ENCODE measurements around the gene KCTD17. TPM values are rescaled to one million over a fixed set of nuclear protein-coding genes. Genes with fewer than 3 reads are reported as not detected.
A peak's percentile ranks its signal among the peaks of the same experiment; 100 is the strongest.
"Not testable (repeated sequence)": the region's sequence is repeated elsewhere in the genome, so short reads cannot be mapped to it uniquely, and the experiment has no call there.

The KCTD17 gene
- total RNA-seq, 1 donor from 2014 or later = 51.9 TPM

DNA sequence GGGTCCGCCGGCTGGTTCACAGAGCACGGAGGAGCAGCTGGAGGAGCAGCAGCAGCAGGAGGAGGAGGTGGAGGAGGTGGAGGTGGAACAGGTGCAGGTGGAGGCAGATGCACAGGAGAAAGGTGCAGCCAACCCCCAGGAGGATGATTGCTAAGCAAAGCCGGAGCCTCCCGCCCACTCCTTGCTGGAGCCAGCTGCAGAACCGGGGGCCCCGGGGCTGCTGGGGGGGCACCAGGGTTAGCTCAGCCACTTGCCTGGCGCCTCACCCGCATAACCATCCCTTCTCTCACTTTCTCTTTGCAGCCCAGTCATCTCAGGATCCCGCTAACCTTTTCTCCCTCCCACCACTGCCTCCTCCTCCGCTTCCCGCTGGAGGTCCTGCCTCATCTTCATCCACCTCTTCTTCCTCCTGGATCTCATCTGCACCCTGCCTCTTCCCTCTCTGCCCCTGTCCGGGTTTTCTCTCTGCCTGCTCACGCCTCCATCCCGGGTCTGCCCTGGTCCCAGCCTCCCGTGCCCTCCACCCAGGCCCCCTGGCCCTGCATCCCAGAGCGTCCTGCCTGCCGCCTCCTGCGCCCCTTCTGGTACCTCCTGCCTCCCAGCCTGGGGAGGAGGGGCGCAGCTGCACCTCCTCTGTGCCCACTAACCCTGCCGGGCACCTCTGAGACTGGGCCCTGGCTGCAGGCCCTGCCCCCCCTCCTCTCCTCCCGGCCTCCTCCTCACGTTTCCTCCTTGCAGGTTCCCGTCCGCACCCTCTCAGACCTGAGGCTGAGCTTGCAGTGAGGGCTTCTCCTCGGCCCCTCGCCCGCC is 9.5 kb downstream of the KCTD17 start:
- DNase-seq (ENCODE audit: low spot score) = no peak

DNA sequence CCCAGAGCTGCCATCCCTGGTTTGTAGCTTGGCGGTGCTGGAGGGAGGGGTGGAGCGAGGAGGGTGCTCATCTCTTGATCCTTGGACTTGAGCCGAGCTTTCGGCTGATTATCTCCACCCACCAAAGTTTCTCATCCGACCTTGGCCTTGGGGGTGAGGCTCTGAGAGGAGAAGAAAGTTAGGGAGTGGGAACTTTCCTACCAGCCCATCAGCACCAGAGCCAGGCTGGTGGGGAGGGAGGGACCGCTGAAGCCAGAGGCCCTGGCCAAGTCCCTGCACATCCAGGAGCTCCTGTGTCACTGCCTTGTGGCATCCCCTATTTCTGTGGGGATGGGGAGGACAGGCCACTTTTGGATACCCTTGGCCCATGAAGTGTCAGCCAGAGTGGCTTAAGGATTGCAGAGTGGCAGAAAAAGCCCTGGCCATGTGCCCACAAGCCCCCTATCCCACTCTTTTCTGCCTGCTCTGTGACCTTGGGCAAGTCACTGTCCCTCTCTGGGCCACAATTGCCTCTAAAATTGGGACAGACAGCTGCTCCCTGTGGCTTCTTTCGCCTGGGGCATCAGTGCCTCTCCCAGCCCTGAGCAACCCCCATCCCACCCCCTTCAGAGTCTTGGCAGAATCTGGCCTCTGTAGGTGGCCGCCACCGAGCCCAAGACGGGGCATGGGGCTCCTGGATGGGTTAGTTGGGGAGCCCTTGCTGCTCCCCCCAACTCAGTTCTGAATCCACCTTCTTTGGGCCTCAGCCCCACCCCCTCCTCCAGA is 10.3 kb downstream of the KCTD17 start:
- DNase-seq (ENCODE audit: low spot score) = no peak

DNA sequence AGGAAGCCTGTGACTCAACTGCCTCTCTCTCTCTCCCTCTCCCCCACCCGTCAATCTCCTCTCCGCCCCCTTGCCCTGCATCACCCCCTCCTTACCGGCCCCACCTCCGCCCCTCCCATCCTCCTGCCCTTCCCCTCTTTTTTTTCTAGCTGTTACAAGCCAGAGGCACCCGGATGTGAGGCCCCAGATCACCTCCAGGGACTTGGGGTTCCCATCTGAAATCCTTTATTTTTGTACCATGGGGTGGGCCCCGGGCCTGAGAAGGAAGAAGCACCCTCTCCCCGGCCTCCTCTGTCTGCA is 10.8 kb downstream of the KCTD17 start:
- DNase-seq (ENCODE audit: low spot score) = no peak

DNA sequence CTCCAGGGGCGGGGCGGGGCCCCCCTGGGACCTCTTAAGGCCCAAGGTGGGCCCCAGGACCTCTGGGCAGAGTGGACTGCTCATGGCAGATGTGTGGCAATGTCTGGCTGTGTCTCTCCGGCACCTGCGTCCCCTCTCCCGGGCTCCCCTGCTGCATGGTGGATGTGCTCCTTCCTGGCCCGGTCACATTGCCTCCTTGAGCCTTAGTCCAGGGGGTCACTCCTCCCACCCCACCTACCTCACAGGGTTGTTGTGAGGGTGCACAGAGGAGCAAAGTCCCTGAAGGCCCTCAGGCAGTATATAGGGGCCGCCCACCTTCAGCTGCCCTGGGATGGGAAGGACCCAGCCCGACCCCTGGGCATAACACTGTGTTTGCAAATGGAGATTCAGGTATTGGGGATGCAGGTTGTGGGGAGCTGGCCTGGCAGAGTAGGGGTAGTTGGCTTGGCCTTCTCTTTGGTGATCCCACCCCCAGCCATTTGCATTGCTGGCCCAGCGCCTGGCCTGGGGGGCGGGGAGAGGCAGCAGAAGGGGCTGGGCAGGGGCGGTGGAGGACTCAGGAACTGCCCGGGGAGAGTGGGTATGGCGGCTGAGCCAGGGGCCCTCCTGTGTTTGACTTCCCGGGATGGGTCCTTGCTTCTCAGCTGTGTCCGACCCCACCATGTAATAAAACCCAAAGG is 11.3 kb downstream of the KCTD17 start:
- no peak for DNase-seq (ENCODE audit: low spot score)

DNA sequence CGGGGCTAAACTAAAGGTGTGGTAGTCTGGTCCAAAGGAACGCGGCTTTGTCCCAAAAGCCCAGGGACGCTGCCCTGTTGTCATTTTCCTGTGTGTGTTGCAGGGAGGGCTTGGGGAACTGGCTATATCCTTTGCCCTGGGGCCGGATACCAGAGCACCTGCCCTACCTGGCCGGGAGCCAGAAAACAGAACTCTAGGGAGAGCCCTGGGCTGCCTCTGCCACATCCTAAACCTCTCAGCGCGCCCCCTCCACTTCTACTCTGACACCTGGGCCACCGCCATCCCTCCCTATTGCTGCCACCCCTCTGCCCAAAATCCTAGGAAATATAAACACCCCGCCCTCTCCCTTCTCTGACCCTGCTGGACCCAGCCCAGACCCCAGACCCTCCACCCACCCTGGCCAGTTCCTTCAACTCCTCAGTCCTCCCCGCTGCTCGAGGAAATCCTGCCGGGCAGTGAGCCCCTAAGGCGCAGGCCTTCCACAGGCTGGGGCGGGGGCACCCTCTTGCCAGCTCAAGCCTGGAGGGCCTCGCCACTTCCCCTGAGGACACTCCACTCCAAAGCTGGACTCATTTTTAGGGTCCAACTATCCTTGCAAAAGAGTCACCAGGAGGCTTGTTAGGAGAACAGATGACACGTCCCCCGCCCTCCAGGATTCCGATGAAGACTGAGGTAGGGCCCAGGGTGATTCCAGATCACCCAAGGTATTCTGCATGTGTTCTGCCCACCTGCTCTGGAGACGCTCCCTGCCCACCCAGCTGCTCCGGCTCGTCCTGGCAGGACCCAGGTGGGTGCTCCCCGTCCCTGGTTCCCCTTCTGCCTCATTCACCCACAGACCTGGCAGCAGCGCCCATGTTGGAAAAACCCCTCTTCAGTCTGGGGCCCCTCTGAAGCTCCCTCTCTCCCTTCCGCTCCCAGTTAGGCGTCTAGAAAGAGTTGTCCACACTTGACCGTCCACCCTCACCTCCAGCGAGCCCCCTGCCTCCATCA is 12.2 kb downstream of the KCTD17 start:
- DNase-seq (ENCODE audit: low spot score) = no peak

DNA sequence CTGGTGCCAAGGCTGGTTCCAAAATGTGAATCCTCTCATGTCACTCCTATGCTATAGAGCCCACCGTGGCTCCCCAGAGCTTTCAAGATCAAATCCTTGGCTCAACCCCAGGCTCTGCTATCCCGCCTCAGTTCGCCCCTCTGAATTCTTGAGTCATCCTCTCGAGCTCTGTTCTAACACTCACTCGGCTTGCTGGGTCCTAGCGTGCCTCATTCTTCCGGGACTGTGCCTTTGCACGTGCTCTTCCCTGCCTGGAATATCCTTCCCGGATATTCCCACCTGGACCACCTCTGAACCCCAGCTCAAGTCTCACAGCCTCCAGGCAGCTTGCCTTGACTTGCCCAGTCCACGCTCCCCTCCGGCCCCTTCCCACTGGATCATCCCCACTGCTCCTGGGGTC is 13.0 kb downstream of the KCTD17 start:
- DNase-seq (ENCODE audit: low spot score) = no peak

DNA sequence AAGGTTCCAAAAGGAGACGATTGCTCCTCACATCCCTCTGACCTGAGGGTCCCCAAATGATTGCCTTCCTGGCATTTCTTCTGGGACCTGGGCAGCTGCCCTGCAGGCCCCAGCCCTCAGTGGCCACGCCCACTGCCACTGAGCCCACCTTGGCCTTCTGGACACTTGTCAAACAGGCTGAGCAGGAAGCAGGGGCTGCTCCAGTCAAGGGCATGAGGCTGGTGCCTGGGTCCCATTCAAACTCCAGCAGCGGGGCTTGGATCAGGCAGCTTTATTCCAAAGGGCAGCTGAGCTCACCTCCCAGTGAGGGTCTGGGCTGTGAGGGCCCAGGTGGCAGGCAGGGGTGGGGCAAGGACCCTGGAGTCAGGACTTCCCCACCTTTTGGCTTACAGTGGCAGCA is 13.6 kb downstream of the KCTD17 start:
- no peak for DNase-seq (ENCODE audit: low spot score)

DNA sequence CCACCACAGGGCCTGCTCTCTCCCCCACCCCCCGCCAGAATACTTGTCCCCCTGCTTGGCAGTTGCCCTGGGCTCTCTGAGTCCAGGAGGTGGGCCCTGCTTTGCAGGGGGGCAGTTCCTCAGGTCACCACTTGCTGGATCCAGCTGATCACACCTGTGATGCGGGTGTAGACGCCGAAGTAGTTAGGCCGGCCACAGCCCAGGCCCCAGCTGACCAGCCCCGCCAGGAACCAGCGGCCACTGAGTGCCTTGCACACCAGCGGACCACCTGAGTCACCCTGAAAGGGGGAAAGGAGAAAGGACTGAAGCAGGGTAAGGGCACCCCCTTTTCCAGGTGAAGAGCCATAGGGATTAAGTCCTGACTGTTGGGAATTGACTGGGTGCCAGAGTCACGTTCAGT is 14.4 kb downstream of the KCTD17 start:
- no peak for DNase-seq (ENCODE audit: low spot score)

DNA sequence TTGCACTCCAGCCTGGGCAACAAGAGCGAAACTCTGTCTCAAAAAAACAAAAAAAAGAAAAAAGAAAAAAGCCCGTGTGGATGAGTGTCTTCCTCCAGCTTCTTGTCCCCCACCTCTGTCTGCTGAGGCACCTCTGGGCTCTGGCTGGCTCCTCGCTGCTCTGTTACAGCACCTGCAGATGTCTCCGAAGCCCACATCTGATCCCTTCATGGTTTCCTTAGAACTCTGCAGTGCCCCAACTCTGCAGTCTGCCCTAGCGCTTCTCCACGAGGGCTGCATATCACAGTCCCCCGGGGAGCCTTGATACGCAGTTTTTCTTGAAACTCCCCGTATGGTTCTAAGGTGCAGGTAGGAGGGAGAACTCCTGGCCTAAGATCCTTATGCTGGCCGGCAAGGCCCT is 15.9 kb downstream of the KCTD17 start:
- DNase-seq (ENCODE audit: low spot score) = no peak

DNA sequence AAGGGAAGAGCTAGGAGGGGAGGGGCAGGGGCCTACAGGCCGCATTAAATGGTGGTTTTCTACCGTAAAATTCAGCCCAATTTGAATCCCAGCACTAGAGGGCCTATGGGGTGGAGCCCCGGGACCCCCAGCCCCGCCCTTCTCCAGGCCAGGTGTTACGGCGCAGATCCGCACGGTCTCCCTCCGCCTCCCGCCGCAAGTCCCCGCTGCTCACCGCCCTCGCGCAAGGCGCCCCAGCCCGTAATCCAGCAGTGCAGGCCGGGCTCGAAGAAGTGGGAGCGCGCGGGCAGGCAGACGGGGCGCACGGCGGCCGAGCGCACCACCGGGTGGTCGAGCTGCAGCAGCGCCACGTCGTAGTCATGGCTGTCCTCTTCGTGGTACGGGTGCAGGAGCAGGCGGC is 17.3 kb downstream of the KCTD17 start:
- no peak for DNase-seq (ENCODE audit: low spot score)

DNA sequence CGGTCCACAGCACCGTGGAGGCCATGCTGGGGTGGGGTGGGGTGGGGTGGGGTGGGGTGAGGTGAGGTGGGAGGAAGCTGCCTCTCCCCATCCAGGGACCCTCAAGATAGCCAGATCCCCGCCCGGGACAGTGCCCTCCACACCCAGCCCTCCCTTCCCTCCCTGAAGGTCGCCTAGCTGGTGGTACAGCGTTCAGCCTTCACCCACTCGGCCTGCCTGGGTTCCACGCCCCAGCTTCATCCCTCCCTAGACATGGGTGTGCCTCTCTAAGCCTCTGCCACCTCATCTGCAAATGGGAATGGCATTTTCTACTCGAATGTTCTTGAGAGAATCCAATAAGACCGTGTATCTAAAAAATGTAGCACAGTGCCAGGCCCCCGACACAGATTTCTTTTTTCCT is 17.8 kb downstream of the KCTD17 start:
- DNase-seq (ENCODE audit: low spot score) = no peak

DNA sequence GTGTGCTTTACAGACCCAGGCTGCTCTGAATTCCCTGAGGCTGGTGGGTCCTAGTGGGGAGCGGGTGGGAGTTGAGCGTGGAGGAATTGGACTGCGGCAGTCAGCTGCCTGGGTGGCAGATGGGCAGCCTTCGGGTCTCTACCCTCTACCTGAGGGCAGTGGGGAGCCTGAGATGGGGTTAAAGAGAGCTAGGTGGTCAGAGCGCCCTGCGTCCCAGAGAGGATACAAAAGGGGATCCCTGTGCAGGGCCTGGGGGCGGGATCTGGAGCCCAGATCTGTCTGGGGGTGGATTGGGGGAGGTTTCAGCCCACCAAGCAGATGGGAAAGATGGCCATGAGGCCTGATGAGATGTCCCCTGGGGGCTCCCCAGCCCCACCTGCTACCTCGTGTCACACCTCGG is 18.2 kb downstream of the KCTD17 start:
- no peak for DNase-seq (ENCODE audit: low spot score)

DNA sequence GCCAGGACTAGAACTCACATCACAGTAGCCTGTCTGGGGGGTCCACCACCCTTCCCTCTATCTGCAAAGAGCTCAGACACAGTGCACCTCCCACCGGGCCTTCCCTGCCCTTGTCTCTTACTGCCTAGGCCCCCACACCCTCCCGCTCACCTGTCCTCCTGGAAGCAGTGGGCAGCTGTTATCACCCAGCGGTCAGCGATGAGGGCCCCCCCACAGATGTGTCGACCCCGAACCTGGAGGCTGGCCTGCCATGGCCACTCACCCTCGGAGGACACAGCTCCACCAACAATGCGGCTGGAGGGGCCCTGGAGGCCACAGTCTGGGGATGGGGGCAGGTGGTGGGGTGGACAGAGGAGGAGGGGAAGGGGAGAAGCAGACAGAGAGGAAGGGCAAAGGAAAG is 18.8 kb downstream of the KCTD17 start:
- DNase-seq (ENCODE audit: low spot score) = no peak

DNA sequence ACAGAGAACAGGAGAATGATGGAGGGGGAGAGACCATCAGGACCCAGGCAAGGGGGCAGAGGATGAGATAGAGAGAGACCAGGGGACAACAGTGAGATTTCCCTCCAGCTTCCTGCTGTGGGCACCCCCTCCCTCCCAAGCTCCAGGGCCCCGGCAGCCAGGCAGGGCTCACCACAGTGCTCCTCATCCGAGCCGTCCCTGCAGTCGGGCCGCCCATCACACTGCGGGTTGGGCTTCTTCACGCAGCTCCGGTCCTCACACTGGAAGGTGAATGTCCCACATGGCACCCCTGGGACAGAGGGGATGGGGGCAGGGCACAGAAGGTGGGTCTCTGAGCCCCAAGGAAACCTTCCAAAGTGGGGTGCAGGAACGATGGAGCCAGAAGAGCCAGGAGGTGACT is 19.2 kb downstream of the KCTD17 start:
- no peak for DNase-seq (ENCODE audit: low spot score)

DNA sequence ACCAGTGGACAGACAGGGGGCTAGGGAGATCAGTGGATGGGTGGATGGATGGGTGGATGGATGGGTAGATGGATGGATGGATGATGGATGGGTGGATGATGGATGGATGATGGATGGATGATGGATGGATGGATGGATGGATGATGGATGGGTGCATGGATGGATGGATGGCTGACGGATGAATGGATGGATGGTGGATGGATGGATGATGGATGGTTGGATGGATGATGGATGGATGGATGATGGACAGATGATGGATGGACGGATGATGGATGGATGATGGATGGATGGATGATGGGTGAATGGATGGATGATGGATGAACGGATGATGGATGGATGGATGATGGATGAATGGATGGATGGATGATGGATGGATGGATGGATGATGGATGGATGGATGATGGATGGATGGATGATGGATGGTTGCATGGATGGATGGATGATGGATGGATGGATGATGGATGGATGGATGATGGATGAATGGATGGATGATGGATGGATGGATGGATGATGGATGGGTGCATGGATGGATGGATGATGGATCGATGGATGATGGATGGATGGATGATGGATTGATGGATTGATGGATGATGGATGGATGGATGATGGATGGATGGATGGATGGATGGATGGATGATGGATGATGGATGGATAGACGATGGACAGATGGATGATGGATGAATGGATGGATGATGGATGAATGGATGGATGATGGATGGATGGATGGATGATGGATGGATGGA is 20.5 kb downstream of the KCTD17 start:
- not testable (repeated sequence) for DNase-seq (ENCODE audit: low spot score)

DNA sequence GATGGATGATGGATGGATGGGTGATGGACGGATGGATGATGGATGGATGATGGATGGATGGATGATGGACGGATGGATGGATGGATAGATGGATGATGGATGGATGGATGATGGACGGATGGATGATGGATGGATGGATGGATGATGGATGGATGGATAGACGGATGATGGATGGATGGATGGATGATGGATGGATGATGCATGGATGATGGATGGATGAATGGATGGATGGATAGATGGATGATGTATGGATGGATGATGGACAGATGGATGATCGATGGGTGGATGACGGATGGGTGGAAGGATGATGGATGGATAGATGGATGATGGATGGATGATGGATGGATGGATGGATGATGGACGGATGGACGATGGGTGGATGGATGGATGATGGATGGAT is 21.1 kb downstream of the KCTD17 start:
- DNase-seq (ENCODE audit: low spot score) = no peak

DNA sequence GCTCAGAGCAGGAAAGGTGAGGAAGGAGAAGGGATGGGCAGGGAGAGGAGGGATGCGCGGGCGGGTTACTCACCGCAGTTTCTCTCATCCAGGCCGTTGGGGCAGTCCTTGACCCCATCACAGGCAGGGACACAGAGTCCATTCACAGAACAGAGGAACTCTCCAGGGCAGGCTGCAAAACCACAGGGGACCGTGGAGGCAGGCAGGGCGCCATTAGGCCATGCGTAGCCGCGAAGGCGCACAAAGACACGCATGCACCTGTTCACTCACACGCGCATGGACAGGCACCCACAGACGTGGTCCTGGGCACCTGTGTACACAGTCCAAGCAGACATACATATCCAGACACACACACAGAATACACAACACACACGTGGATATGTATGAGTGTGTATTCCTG is 23.0 kb downstream of the KCTD17 start:
- DNase-seq (ENCODE audit: low spot score) = no peak

DNA sequence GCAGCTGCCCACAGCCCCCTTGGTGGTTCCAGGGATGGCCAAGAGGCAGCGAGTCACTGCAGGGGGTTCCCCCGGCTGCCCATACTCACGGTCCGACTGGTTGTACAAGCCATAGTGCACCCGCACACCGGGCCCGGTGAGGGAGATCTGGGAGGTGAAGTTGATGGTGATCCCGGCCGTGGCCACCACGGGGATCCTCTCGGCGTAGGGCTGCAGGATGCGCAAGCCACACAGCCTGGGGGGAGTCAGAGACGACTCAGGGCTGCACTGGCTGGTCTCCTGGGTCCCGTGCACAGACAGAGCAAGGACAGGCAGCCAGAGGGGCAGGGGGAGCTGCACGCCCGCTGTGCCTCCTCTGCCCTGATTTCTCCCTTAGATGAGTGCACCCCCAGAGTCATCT is 23.5 kb downstream of the KCTD17 start:
- DNase-seq (ENCODE audit: low spot score) = no peak

DNA sequence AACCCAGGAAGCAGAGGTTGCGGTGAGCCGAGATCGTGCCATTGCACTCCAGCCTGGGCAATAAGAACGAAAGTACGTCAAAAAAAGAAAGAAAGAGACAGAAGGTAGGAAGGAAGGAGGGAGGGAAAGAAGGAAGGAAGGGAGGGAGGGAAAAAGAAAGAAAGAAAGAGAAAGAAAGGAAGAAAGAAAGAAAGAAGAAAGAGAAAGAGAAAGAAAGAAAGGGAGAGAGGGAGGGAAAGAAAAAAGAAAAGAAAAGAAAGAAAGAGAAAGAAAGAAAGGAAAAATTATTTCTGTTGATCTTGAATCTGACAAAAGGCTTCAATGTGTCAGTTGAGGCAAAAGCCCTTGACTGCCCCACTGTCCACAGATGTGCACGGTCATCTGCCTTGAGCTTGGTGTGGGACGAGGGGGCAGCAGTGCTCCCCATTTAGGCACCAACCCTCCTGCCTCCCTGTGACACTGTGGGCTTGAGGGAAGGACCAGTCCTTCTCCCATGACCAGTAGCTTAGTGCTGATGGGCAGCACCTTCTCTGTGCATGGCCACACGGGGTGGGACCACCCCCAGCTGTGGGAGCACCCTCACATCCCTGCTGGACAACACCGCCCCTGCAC is 24.4 kb downstream of the KCTD17 start:
- DNase-seq (ENCODE audit: low spot score) = no peak

DNA sequence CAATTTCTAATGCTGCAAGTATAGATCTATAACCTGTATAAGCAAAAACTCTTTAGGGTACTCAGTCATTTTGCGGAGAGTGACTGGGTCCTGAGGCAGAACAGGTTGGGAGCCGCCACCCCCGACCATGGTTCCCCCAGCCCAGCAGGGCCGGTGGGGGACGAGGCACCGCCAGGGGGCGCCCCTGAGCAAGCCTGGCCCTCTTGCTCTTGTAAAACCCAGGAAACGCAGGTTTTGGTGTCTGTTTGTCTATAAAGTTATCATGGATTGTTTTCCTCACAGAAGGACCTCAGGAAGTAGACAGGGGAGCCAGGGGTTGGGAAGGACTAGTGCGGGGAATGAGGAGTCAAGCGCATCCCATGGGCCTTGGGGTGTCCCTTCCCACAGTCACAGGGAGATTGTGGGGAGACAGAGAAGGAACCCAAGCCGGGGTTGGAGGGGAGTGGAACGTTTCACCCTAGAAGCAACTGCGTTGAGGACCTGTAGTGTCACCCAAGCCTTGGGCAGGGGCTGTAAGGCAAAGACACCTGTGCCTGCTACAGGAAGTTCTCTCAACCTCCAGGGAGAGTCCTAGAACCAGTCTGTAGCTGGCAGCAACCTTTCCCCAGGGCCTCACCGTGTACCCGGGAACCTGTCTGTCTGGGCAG is 26.4 kb downstream of the KCTD17 start:
- DNase-seq (ENCODE audit: low spot score) = peak; percentile 63

All from mucosa of gallbladder (tissue), 1 donor.